ENCODE results near the gene EMSY. TPM values are rescaled to one million over a fixed set of nuclear protein-coding genes. Genes with fewer than 3 reads are reported as not detected.

Gene EMSY
- polyA plus RNA-seq, 1 donor: 41.1 TPM

DNA sequence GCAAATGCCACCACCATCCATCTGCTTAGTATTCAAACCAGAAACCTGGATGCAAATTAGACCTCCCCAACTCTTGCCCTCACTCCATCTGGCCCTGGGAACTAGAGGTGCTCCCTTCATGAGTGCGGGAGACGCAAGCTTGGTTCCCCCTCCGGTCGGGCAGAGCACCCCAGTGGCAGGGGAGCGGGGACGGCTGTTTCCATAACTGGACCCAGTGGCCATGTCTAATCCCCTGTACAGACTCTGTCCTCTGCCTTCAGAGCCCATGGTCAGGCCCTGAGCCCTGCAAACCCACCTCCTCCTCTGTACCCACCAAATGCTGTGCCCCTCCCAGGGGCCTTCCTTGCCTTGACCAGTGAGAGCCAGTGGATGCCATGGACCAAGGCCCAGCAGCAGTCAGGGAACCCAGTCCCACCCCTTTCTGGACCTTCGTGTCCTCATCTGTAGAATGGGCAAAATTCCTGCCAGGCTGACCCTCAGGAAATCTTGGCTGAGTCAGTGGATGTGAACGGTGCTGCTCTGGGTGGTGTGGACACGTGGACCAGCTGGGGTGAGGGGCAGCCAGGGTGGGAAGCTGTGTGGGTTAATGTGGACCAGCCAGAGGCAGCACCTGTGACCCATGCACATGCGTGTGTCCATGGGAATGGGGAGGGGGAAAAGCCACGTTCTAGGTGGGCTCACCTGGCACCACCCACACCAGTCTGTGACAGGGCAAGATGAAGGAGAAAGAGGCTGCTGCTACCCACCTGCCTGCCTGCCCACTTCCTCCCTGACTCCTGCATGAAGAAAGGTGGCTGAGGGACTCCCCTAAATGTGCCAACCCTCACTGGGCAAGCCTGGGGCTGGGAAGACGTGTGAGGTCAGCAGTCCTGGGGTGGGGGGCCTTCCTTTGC lies 153.0 kb downstream of the EMSY start:
- DNase-seq: no peak

DNA sequence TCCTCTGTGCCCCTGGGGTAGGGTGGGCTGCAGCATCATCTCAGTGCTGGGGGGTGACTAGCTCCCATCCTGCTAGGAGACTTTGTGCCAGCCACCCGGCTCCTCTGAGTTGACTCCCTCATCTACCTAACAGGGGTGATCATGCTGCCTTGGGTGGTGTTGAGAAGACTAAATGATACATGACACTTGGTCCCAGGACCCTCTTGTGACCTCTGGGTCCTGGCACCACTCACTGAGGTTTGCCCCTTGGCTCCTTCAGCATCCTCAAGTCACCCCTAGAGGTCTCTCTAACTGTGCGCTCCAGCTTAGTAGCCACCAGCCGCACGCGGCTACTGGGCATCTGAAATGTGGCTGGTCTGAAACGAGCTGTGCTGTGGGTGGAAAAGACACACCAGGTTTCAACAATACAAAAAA lies 153.6 kb downstream of the EMSY start:
- DNase-seq: no peak

DNA sequence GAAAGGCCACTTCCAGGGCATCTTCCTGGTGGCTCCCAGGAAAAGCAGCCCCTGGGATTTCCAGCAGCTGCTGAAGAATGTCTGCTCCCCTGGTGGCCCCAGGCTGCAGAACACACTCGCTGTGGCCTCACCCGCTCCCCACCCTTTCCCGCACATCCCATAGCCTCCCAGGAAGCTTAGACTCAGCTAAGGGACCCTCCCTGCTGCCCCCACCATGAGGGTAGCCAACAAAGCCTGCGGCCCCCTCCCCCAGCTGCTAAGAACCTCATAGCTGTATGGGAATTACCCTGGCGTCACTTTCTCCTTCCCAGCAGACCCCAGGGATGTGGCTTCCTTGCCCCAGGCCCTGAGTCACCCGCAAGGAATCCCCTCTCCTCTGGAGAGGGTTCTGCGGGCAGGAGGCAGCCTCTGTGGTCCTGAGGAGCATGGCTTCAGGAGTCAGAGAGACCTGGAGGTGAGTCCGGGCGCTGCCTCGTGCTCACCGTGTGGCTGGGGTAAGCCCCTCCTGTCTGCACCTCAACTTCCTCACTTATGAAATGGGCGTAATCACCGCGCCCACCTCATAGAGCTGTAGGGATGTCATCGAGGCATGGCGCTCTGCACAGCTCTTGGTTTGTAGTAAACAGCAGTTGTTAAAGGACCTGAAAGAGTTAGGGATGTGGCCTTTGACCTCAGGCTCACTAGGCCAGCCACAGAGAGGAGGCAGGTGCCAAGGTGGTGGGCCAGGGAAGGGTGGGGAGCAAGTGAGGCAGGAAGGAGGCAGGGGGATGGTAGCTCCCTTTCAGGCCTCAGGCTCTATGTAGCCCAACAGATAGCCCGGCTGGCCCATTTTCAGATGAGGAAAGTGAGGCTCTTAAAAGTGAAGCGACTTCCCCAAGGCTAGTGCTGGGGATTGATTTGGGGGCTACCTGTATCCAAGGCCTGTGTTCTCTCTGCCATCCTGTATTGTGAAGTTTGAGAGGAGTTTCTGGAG lies 154.5 kb downstream of the EMSY start:
- DNase-seq: no peak

DNA sequence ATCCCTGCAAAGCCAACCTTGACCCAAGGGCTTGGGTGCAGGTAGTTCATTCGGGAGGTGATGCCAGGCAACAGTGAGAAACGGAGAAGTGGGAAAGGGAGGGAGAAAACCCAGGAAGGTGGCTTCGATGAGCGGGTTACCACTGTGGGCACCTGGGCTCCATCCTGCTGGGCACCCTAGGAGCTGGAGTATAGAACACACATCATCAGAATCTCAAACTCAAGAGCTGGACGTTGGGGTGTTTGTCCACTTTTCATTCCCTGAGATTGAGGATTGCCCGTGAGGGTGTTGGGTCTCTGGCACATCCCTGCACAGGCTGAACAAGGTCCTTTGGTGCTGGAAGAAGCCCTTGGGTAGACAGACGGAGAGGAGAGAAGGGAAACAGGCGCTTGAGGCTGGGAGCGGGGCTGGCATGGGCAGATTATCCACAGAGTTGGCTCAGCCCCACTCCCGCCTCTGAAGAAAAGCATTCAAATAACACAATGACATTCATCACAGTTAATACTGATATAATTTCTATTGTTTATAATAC lies 155.4 kb downstream of the EMSY start:
- DNase-seq: no peak

DNA sequence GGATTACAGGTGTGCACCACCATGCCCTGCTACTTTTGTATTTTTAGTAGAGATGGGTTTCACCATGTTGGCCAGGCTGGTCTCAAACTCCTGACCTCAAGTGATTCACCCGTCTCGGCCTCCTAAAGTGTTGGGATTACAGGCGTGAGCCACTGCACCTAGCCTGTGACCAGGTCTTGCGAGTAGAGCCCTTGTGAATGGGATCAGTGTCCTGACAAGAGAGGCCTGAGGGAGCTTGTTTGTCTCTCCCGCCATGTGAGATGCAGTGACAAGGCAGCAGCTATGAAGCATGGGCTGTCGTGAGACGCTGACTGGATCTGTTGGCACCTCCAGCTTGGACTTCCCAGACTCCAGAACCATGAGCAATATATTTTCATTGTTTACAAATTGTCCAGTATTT lies 156.5 kb downstream of the EMSY start:
- no peak for DNase-seq

DNA sequence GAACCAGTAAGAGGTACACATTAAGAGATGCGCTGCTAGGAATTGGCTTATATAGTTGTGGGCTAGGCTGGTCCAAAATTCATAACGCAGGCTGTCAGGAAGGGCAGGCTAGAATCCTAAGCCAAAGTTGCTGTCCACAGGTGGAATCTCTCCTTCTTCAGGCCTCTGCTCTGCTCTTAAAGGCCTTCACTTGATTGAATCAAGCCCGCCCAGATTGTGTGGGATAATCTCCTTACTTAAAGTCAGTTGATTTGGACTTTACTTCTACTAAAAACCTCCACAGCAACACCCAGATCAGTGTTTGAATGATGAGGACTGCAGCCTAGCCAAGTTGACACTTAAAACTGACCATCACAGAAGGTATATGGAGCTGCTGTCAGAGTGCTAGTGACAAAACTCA lies 156.9 kb downstream of the EMSY start:
- no peak for DNase-seq

DNA sequence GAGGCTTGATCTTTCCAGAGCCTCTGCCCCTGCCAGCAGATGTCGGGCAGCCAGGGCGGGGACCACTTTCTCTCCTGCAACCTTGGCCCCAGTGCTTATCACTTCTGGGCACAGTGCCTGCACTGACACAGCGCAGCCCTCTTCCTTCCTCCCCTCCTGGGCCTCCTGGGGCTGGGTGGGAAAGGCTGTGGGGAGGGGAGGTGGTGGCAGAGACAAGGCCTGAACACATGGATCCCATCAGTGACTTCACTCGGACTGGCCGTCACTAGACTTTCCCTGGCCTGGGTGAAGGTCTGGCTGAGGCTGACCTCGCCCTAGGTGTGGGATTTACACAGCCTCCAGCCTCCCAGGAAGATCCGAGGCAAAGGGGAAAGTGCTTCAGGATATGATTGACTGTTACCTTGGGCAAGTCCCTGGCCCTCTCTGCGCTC lies 157.6 kb downstream of the EMSY start:
- no peak for DNase-seq

Other genes with a start within 250 kb of the EMSY start
- 10.3 TPM for gene WNT11, start 238.5 kb upstream of the EMSY start, polyA plus RNA-seq (ENCODE audit: insufficient read length)
- 96.9 TPM for gene THAP12, start 63.9 kb upstream of the EMSY start, polyA plus RNA-seq (ENCODE audit: insufficient read length)
- 20.2 TPM for gene GVQW3, start 63.7 kb upstream of the EMSY start, polyA plus RNA-seq (ENCODE audit: insufficient read length)
- 48.8 TPM for gene LRRC32, start 225.7 kb downstream of the EMSY start, polyA plus RNA-seq (ENCODE audit: insufficient read length)